Stomach (tissue), 4 donors: ENCODE results near the gene PPAN.

ENCODE experiments used
- CTCF ChIP-seq, 7 experiments: fragments of 450-650 bp in 4 of 7; fragments of 200-600 bp in 3 of 7; sonication (generic) in 3 of 7; IDR thresholded peaks; one replicate each; pipeline ENCODE4 v1.5.1; 2016 to 2019; ENCODE audit warnings: antibody characterized with exemption in 7 of 7, control low read depth in 2 of 7, mild to moderate bottlenecking in 1 of 7
- POLR2AphosphoS5 ChIP-seq, 3 donors: sonication (generic); formaldehyde crosslinking; IDR thresholded peaks; one replicate each; pipeline ENCODE4 v1.6.1; 2016; ENCODE audit warnings: antibody characterized with exemption in 3 of 3

- TF ChIP-seq CTCF (IDR thresholded peaks at IDR 0.05) (no peak), POLR2AphosphoS5 (IDR thresholded peaks at IDR 0.05) (no peak)
Measured at GRCh38 chr19:10107817-10108367, 1.7 kb downstream of the PPAN start.
